IPS-18c (cell line): ENCODE measurements around the gene C5.
"Not testable (repeated sequence)": the region's sequence is repeated elsewhere in the genome, so short reads cannot be mapped to it uniquely, and the experiment has no call there.

ENCODE experiments used
- H3K4me3 ChIP-seq: 2 replicates; pipeline ENCODE4 v1.7.0; 2013; ENCODE audit warnings: low read depth, mild to moderate bottlenecking, low read length, moderate library complexity; ENCODE audit not compliant: insufficient read depth
- H3K9me3 ChIP-seq: one replicate; pipeline ENCODE4 v1.6.1; 2013; ENCODE audit warnings: mild to moderate bottlenecking, low read length, moderate library complexity; ENCODE audit not compliant: control insufficient read depth, insufficient read depth

Gene C5

GRCh38 chr9:121009650-121010049, 40.4 kb downstream of the C5 start:
- no peaks in the 10 kb centered on the region for H3K9me3 ChIP-seq
- no peak overlapping the region for H3K4me3 ChIP-seq

DNA sequence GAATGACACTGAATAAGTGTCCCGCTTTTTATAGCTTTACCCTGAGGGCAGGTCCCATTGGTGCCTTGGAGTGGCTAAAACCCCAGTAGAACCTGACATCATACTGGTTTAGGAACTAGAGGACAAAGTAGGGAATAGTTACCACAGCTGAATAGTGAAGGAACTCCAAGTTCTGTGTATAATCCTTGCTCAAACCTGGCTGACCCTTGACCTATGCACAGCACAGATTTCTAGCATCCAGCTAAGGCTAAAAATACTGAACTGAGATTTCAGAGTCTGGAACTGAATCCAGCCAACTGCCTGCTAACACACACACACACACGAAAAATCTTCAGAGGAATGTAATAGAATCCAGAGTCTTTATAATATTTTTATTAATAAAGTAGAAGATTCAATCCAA, 50.8 kb downstream of the C5 start:
- no peak overlapping the region for H3K4me3 ChIP-seq
- H3K9me3 ChIP-seq, result no peaks in the 10 kb centered on the region

DNA sequence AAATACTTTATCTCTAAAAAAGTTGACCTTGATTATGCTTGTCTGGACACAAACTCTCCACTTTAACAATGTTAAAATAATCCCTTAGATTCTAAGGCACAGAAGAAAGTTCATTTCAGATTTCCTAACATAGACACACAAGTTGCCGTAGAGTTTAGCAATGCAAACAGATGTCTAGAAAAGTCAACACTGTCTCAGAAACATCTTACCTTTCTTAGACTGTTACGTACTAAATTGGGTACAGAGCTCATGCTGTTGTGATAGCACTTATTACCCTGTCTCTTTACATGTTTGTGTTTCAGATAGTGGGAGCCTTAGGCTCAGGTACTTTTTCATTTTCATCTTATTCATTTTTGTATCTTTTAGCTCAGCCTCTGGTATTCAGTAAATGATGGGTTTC, 52.0 kb downstream of the C5 start:
- Histone ChIP-seq H3K4me3 (no peak overlapping the region), H3K9me3 (no peaks in the 10 kb centered on the region)

- H3K9me3 ChIP-seq, result no peaks in the 10 kb centered on the region
- no peak overlapping the region for H3K4me3 ChIP-seq
Observed at GRCh38 chr9:120997502-120997901, 52.6 kb downstream of the C5 start.

GRCh38 chr9:120996409-120996808, 53.7 kb downstream of the C5 start:
- no peaks in the 10 kb centered on the region for H3K9me3 ChIP-seq
- no peak overlapping the region for H3K4me3 ChIP-seq

DNA sequence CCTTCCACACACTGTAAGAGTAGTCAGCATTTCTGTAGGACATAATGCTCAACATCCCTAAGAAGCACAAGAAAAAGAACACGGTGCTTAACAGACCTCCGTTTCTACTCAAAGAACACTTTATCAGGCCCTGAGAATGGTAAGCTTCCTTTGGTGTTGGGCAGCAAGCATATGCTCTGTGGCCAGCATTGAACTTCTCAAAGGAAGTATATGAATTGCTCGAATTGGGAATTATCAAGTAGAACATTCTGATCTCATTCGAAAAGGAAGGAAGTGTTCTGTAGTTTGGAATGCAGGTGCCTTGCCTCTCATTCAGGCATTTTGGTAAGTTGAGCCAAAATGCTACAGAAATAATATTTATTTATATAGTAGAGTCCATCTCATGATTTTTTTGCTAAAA, 61.0 kb downstream of the C5 start:
- Histone ChIP-seq H3K4me3 (no peak overlapping the region), H3K9me3 (no peaks in the 10 kb centered on the region)

- Histone ChIP-seq H3K9me3 (no peaks in the 10 kb centered on the region), H3K4me3 (no peak overlapping the region)
Observed at GRCh38 chr9:120985819-120986222, 64.3 kb downstream of the C5 start.

DNA sequence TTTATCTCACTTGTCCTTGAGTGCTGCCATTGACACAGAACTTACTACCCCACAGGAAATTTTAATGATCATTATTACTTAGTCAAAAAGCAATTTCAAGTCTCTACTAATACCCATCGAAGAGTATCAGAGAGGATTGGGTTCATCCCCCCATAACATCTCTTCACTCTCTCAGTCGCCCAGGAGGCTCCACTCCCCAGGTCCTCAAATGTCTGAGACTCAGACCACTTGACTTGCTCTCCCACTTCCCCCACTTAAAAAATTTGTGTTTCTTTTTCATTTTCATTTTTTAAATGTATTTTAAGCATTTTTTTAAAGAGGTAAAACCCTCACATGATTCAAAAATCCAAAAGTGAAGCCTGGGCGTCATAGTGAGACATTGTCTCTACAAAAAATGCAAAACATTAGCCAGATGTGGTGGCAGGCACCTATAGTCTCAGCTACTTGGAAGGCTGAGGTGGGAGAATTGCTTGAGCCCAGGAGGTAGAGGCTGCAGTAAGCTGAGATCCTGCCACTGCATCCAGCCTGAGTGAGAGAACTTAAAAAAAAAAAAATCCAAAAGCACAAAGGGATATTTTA, 66.7 kb downstream of the C5 start:
- Histone ChIP-seq H3K4me3 (no peak overlapping the region), H3K9me3 (peaks cover 2% of the 10 kb centered on the region)

- H3K4me3 ChIP-seq, result no peak overlapping the region
- peaks cover 2% of the 10 kb centered on the region for H3K9me3 ChIP-seq
Observed at GRCh38 chr9:120982836-120983235, 67.2 kb downstream of the C5 start.

GRCh38 chr9:120980951-120981350, 69.1 kb downstream of the C5 start:
- Histone ChIP-seq H3K9me3 (peaks cover 2% of the 10 kb centered on the region), H3K4me3 (no peak overlapping the region)

DNA sequence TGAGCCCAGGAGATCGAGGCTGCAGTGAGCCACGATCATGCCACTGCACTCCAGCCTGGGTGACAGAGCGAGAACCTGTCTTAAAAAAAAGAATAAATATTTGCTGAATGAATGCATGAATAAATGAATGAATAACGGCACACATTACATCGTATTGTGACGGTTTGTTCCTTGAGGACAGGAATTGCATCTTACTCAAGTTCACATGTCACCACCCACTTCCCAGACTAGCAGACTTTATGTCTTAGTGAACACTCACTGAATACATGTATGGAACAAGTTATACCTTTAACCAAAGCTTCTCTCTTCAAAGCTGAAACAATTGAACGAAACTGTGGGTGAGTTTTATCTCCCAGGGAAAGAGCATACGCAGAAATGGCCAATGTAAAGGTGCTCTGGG, 70.3 kb downstream of the C5 start:
- H3K4me3 ChIP-seq, result no peak overlapping the region

GRCh38 chr9:120978987-120979386, 71.1 kb downstream of the C5 start:
- no peak overlapping the region for H3K4me3 ChIP-seq
- H3K9me3 ChIP-seq, result peaks cover 2% of the 10 kb centered on the region

More for the DNA sequence above, 70.3 kb downstream of the C5 start:
- peaks cover 2% of the 10 kb centered on the region for H3K9me3 ChIP-seq

GRCh38 chr9:120977321-120977720, 72.8 kb downstream of the C5 start:
- Histone ChIP-seq H3K9me3 (peaks cover 2% of the 10 kb centered on the region), H3K4me3 (no peak overlapping the region)

GRCh38 chr9:120974921-120975320, 75.2 kb downstream of the C5 start:
- Histone ChIP-seq H3K4me3 (no peak overlapping the region), H3K9me3 (peaks cover 2% of the 10 kb centered on the region)

- Histone ChIP-seq H3K4me3 (no peak overlapping the region), H3K9me3 (peaks cover 2% of the 10 kb centered on the region)
Observed at GRCh38 chr9:120974181-120974580, 75.9 kb downstream of the C5 start.

DNA sequence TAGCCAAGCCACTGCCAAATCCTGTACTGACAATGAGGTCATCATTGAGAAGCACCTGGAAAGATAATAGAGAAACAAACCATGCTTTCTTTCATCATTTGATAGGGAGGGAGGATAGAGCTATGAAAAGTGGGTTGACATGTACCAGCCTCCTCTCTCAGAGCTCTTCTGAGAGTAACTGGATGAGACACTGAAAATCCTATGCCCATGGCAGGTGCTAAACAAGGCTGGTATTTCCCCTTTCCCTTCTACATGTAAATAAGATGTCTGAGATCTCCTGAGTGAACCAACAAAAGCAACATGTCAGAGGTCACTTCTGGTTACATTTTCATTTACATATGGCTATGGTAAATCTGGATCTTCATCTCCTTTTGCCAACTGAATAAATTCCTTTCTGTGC, 78.1 kb downstream of the C5 start:
- Histone ChIP-seq H3K9me3 (no peaks in the 10 kb centered on the region), H3K4me3 (no peak overlapping the region)

DNA sequence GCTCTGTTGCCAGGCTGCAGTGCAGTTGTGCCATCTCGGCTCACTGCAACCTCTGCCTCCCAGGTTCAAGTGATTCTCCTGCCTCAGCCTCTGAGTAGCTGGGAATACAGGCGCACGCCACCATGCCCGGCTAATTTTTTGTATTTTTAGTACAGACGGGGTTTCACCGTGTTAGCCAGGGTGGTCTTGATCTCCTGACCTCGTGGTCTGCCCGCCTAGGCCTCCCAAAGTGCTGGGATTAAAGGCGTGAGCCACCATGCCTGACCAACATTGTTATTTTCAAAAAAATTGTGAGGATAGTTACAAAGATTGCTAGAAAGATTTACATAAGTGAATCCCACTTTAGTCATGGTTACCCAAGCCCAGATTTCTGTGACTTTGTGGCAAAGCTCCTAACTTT, 78.6 kb downstream of the C5 start:
- not testable (repeated sequence) for H3K9me3 ChIP-seq, H3K4me3 ChIP-seq

- Histone ChIP-seq H3K4me3 (no peak overlapping the region), H3K9me3 (no peaks in the 10 kb centered on the region)
Observed at GRCh38 chr9:120970244-120970643, 79.8 kb downstream of the C5 start.

GRCh38 chr9:120966013-120966369, 84.1 kb downstream of the C5 start:
- Histone ChIP-seq H3K9me3 (no peaks in the 10 kb centered on the region), H3K4me3 (no peak overlapping the region)
